Right ventricle myocardium inferior (tissue), 1 donor: ENCODE measurements around the gene IL1R2. TPM values are rescaled to one million over a fixed set of nuclear protein-coding genes. Genes with fewer than 3 reads are reported as not detected.
A peak's percentile ranks its signal among the peaks of the same experiment; 100 is the strongest.
"Not testable (repeated sequence)": the region's sequence is repeated elsewhere in the genome, so short reads cannot be mapped to it uniquely, and the experiment has no call there.

Experiments used
- ATAC-seq: fragments of 200-7000 bp; cut with Tn5 transposase; one replicate; pipeline ENCODE4 v1.9.1; 2020; ENCODE audit warnings: mild to moderate bottlenecking, moderate library complexity
- DNase-seq: peaks from one replicate; pipeline ENCODE4 v3.0.0; 2021; ENCODE audit errors: missing footprints
- intact Hi-C: fragments of 100-400 bp; cut with DNase I; formaldehyde crosslinking; loops from one replicate; pipeline ENCODE4 v1.11.0; 2022
- total RNA-seq: library from RNA; stranded (reverse); fragmentation: NEBNext Ultra II Directional; extraction: Animal tissue kit (Norgen Biotek cat#: 25700); gene quantifications from one replicate; pipeline ENCODE4 v1.2.1, GENCODE V29; 2021
- donor health status: DM: no; HTN: yes; CAD: no; lungs with severe emphysema.

Gene IL1R2
- total RNA-seq, 1 donor from 2014 or later = 1.3 TPM

- ATAC-seq = peak; percentile 87
- intact Hi-C loops = loop anchor here (5.0 kb wide), 1 partner anchor 42 kb away; no protein-coding TSS in a partner anchor
- DNase-seq = peak; percentile 91
Measured at GRCh38 chr2:102063941-102064678, 72.3 kb downstream of the IL1R2 start.

- intact Hi-C loops = loop anchor here (5.0 kb wide), 1 partner anchor 43 kb away; no protein-coding TSS in a partner anchor
- no peak for ATAC-seq
- no peak for DNase-seq
Measured at GRCh38 chr2:102064679-102065674, 73.2 kb downstream of the IL1R2 start.

DNA sequence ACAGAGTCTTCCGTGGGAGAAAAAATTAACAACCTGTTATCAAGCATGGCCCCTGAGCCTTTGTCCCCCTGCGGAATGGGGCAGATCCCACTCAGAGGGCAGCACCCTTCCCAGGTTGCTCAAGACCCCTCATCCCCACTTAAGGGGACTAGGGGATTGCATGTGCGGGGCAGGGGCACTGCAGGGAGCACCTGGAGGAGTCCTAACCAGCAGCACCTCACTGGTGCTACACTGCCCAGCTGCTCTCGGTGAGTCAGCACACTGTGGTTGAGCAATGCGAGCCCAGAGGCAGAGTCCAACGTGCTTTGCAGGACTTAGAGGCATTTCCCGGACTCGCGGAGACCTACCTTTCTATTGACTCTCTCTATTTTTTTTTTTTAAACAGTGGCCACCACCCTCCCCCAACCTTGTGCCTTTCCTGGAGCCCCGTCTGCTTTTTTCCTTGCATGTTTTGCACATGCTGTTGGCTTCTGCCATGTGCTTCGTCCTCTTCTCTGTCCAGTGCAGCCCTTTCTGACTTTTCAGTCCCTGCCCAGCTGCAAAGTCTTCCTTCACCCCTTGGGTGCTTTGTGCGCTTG lies 74.0 kb downstream of the IL1R2 start:
- intact Hi-C loops = no loop called here
- DNase-seq (peak; percentile 78), ATAC-seq (no peak)

DNA sequence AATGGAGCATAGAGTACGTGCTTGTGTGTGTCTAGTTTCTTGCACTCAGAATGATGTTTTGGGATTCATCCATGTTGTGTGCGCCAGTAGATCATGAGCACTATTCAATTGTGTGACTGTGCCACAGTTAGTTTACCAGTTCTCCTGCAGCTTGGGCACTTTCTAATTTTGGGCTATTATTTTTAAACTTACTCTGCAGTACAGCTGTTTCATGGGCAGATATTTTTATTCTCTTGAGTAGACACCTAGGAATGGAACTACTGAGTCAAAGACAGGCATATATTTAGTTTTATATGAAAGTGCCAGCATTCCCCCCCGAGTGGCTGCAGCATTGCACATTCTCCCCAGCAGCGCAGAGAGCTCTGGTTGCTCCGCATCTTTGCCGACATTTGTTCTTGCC lies 74.8 kb downstream of the IL1R2 start:
- DNase-seq (no peak), ATAC-seq (no peak)
- intact Hi-C loops = no loop called here

DNA sequence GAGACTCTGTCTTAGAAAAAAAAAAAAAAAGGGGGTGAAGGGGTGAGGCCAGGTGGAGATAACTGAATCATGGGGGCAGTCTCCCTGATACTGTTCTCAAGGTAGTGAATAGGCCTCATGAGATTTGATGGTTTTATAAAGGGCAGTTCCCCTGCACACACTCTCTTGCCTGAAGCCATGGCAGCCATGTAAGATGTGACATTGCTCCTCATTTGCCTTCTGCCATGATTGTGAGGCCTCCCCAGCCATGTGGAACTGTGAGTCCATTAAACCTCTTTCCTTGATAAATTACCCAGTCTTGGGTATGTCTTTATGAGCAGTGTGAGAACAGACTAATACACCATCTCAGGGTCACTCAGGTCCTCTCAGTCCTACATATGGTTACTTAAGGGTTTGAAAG lies 76.4 kb downstream of the IL1R2 start:
- ATAC-seq, intact Hi-C loops: not testable (repeated sequence)

DNA sequence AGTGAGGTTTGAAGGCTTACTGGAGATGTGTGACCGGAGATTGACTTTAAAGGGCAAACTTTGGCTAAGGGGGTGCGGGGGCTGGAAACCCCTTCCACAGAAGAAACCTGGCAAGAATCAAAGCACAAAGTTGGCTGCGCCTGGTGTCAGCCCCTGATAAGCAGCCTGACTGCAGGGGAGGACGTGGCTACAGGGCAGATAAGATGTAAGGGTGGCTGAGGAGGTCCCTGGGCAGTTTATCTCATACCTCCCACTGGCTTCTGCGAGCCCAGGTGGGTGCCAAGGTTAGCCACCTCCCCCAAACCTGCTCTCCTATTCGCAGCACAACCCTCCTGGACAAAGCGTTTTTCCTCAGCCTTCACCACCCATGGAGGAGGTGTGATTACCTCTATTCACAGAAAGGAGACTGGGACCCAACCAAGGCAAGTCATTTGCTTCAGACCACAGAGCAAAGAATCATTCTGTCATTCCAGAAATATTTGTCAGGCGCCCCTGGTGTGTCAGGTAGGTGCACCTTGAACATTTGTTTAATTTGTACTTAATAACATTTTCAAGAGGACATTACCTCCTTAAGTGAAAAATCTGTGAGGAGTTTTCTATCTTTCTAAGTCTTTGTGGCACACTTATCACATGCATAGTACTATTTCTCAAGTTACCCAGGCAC lies 77.7 kb downstream of the IL1R2 start:
- no peak for ATAC-seq
- intact Hi-C loops = no loop called here
- DNase-seq = no peak

More for the DNA sequence above, 76.4 kb downstream of the IL1R2 start:
- not testable (repeated sequence) for DNase-seq

- intact Hi-C loops = loop anchor here (5.0 kb wide), 1 partner anchor 72 kb away; the partner anchor contains the start of gene IL1R1
- DNase-seq = peak; percentile 93
- peak; percentile 98 for ATAC-seq
Measured at GRCh38 chr2:102070058-102070642, 78.4 kb downstream of the IL1R2 start.

DNA sequence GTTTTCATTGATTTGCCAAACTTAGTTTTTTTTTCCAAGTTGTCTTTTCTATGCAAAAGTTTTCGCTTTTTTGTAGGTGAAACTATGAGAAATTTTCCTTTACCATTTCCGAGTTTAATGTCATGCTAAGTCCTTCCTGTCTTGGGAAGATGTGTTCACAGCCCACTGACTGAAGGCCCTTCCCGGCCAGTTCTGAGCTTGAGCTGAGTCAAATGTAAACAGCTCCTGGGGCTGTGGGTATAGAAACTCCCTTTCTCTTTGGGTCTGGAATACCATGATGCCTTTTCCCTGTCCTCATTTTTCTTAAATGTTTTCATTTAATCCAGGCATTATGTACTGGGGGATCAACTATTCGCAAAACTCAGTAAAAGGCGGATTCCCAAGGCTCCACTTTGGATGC lies 81.0 kb downstream of the IL1R2 start:
- ATAC-seq = no peak
- intact Hi-C loops = loop anchor here (5.0 kb wide), 1 partner anchor 70 kb away; the partner anchor contains the start of gene IL1R1
- DNase-seq = no peak

DNA sequence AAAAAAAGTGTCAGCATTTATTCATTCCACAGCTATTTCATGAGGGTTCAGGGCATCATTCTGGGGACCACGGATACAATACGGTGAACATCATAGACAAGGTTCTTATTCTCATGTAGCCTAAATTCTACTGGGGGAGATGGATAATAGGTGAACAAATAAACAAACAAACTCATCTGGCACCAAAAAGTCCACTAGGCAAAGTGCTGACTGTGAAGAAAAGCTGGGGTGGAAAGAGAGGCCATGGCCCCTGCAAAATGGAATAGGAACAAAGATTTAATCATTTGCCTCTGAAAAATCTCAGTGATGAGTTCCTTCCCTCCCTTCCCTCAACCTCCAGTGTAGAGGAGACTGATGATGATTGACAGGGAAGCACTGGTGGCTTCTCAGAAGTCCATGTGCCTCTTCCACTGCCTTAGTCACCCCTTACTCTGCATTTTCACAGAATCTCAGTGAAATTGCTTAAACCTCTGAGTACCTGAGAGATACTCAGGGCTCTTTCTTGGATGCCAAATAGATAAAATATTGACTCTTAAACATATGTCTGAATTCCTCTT lies 81.5 kb downstream of the IL1R2 start:
- ATAC-seq (no peak), DNase-seq (no peak)
- intact Hi-C loops = loop anchor here (5.0 kb wide), 1 partner anchor 69 kb away; the partner anchor contains the start of gene IL1R1

DNA sequence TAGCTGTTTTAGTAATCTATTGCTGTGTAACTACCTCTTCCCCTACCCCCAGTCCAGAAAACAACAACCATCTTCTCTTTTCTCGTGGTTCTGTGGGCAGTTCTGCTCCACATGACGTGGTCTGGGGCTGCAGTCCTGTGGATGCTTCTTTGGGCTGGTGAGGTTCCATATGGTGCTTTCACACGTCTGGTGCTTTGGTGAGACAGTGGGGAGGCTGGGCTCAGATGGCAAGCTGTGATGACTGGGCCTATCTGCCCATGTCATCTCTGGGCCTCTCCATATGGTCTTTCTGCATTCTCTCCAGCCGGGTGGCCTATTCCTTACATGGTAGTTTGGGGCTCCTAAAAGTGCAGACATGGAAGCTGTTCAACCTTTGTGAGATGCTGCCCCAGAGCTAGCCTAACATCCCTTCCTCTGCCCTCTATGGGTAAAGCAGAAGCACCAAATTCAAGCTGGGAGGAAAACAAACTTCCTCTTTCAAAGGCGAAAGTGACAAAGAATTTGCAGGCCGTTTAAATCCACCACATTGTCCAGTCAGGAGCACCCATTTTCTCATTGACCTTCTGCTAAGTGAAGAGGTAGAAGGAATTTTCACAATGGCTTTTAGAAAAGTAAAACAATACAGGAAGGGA lies 82.5 kb downstream of the IL1R2 start:
- ATAC-seq (no peak), DNase-seq (no peak)
- intact Hi-C loops = loop anchor here (5.0 kb wide), 1 partner anchor 68 kb away; the partner anchor contains the start of gene IL1R1

DNA sequence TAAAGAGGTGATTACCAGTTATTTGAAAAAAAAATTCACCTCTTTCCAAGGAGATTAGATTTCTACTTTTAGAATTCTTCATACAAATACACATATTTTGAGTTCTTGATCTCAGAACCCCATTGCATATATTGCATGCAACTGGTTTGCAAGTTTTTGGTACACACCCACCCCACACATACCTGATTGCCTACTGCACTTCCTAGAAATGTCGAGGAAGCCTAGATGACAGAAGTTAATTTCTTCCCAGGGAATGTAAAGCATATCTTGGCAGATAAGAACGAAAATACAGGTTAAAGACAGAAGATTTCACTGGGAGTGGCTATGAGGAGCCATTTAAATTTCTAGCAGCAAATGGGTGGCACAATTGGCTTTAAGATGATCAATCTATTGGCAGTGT lies 83.7 kb downstream of the IL1R2 start:
- intact Hi-C loops = no loop called here
- no peak for DNase-seq
- ATAC-seq = no peak

GRCh38 chr2:102076512-102076911 lies 84.8 kb downstream of the IL1R2 start:
- intact Hi-C loops = no loop called here
- no peak for ATAC-seq
- no peak for DNase-seq

Other genes starting within 250 kb of the IL1R2 start
- 26.6 TPM for gene IL1R1, start 150.8 kb downstream of the IL1R2 start, total RNA-seq
- not detected for gene IL1RL2, start 195.1 kb downstream of the IL1R2 start, total RNA-seq